ENCODE measurements around the gene CATSPER4. TPM values are rescaled to one million over a fixed set of nuclear protein-coding genes. Genes with fewer than 3 reads are reported as not detected.
A peak's percentile ranks its signal among the peaks of the same experiment; 100 is the strongest.

The CATSPER4 gene
- total RNA-seq, 2 experiments from 2014 or later: not detected

DNA sequence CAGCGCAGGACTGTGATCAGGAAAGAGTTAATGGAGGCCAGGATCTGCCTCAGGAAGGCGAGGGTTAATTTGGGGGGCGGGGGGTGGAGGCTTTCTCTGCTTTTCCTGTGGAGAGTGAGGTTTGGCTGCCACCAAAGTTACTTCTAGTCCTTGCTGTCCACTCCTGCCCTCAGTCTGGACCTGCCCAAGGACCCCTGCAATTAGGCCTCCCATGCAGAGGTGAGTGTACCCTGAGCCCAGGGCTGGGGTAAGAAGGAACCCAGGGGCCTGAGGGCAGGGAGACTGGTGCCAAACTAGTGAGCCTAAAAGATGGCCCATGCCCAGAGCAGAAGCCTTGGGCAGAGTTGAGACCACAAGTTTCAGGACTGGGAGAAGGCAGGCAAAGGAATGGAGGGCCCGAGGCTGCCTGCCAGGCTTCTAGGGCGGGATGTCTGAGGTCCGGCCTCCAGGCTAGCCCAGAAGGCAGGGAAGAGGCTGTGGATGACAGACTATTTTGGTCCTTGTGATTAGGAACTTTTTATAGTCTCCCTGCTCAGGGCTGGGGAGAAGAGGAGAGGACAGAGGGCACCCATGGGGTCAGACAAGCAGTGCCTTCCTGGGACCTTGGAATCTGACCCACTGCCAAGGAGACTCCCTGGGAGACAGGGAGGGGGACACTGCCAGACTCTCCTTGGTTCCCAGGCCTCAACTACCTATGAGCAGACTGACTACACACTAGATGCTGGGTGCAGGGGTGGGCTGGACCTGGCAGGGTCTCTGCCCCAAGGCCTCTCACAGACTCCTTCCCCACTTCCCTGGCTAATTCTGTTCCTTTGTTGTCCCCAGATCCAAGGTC lies 31.3 kb upstream of the CATSPER4 start, which contains the start of gene FAM110D:
FAM110D (plus strand) TSS at position 172 of the 835 bp plus-strand sequence. CDS start 2,213 bp downstream, outside the sequence.
- Mint-ChIP-seq H3K4me1 (ENCODE audit: low read depth) (peaks cover 4% of the 10 kb centered on the region), H3K27me3 (peaks cover 35% of the 10 kb centered on the region), H3K36me3 (no peaks in the 10 kb centered on the region), H3K4me3 (no peak within 1 kb of the TSS), H3K9me3 (no peaks in the 10 kb centered on the region), H3K27ac (no peak within 1 kb of the TSS)
- ChIA-PET CTCF (interaction anchor here (0.5 to 3.8 kb wide), 4 partner anchors 10 to 232 kb away, joined by 4 to 20 read pairs (median 8); partner anchors contain the start of gene ZNF593), POLR2A (no interaction called here)
- intact Hi-C loops (cut with micrococcal nuclease): no loop called here
- DNase-seq: no peak

DNA sequence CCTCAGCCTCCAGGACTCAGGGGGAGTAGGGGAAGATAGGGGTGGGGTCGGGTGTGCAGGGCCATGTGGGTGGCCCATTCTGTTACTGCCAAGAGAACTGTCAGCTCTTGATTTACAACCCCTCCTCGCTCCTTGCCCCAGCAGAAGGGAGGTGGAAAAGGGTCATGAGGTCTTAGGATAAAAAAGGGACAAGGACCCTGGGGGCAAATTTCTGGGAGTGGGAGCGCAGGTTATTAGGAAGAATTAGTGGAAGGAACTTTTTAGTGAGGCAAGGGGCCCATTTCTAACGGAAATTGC lies 30.7 kb upstream of the CATSPER4 start:
- no peaks in the 10 kb centered on the region for H3K36me3 Mint-ChIP-seq
- no peaks in the 10 kb centered on the region for H3K9me3 Mint-ChIP-seq
- POLR2A ChIA-PET: no interaction called here
- intact Hi-C loops (cut with micrococcal nuclease): loop anchor here (5.0 kb wide), 2 partner anchors 52 to 122 kb away; no protein-coding TSS in a partner anchor
- peaks cover 35% of the 10 kb centered on the region for H3K27me3 Mint-ChIP-seq
- H3K4me1 Mint-ChIP-seq (ENCODE audit: low read depth): peaks cover 6% of the 10 kb centered on the region
- no peak overlapping the region for H3K4me3 Mint-ChIP-seq
- CTCF ChIA-PET: interaction anchor here (1.3 to 3.3 kb wide), 2 partner anchors 10 to 15 kb away, joined by 4 to 12 read pairs; partner anchors contain the start of gene ZNF593
- no peak overlapping the region for H3K27ac Mint-ChIP-seq
- no peak for DNase-seq

DNA sequence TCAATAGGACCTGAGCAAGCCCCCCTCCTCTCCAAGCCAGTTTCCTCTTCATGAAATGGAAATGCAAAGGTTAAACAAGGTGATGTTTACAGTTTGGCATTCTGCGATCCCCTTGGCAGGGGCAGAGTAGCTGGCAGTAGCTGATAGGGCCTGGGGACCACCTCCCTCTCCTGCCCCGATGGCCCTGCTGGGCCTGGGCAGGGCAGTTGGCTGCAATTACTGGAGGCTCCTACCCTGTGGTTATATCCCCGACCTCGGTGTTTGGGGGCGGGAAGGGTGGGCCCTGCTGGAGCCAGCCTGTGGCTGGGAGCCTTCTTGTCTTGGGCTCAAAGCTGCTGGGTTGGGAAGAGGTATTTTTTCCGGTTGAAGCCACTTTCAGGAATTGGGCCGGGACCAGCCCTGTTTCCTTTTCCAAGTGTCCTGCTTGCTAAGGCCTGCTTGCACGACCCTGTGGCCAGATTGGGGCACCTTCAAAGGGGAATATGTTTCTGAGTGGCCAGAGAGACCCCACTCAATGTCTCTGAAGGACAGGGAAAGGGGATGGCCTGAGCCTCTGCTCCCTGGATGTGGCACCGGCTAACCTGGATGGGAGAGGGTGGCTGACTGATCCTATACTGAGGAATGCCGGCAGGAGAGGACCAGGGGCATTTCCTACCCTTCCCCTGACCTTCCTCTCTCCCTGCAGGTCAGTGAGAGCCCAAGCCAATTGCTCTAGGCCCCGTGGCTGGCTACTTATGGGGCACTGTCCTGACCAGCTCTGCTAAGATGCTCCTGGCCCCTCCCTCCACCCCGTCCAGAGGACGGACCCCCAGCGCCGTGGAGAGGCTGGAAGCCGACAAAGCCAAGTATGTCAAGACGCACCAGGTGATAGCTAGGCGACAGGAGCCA lies 29.6 kb upstream of the CATSPER4 start:
- peaks cover 33% of the 10 kb centered on the region for H3K27me3 Mint-ChIP-seq
- H3K4me1 Mint-ChIP-seq (ENCODE audit: low read depth): peaks cover 10% of the 10 kb centered on the region
- no peak overlapping the region for H3K27ac Mint-ChIP-seq
- intact Hi-C loops (cut with micrococcal nuclease): loop anchor here (5.0 kb wide), 2 partner anchors 53 to 123 kb away; no protein-coding TSS in a partner anchor
- POLR2A ChIA-PET: no interaction called here
- H3K4me3 Mint-ChIP-seq: no peak overlapping the region
- no peaks in the 10 kb centered on the region for H3K36me3 Mint-ChIP-seq
- no peaks in the 10 kb centered on the region for H3K9me3 Mint-ChIP-seq
- CTCF ChIA-PET: interaction anchor here (0.9 to 3.5 kb wide), 6 partner anchors 9 to 124 kb away, joined by 3 to 19 read pairs (median 4); partner anchors contain the start of genes CEP85 and ZNF593
- no peak for DNase-seq

DNA sequence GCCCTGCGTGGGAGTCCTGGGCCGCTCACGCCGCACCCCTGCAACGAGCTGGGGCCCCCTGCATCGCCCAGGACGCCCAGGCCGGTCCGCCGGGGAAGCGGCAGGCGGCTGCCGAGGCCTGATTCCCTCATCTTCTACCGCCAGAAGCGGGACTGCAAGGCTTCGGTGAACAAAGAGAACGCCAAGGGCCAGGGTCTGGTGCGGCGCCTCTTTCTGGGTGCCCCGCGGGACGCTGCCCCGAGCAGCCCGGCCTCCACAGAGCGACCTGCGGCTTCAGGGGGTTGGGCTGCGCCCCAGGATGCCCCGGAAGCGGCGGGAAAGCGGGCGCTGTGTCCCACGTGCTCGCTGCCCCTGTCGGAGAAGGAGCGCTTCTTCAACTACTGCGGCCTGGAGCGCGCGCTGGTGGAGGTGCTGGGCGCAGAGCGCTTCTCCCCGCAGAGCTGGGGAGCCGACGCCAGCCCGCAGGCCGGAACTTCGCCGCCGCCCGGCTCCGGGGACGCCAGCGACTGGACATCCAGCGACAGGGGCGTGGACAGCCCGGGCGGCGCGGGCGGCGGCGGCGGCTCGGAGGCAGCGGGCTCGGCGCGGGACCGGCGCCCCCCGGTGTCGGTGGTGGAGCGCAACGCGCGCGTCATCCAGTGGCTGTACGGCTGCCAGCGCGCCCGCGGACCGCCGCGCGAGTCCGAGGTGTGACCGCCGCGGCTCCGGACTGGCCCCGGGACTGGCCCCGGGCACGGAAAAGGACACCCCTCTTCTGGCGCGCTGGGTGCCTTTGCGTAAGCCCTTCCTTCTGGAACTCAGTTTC lies 28.8 kb upstream of the CATSPER4 start:
- Mint-ChIP-seq H3K4me3 (peak overlapping the region; percentile 24), H3K36me3 (no peaks in the 10 kb centered on the region), H3K4me1 (ENCODE audit: low read depth) (peaks cover 10% of the 10 kb centered on the region), H3K27ac (no peak overlapping the region), H3K27me3 (peaks cover 31% of the 10 kb centered on the region), H3K9me3 (no peaks in the 10 kb centered on the region)
- POLR2A ChIA-PET: no interaction called here
- peak; percentile 50 for DNase-seq
- intact Hi-C loops (cut with micrococcal nuclease): loop anchor here (5.0 kb wide), 2 partner anchors 54 to 124 kb away; no protein-coding TSS in a partner anchor
- CTCF ChIA-PET: interaction anchor here (0.6 to 3.5 kb wide), 6 partner anchors 17 to 125 kb away, joined by 3 to 19 read pairs (median 3); partner anchors contain the start of gene CEP85

DNA sequence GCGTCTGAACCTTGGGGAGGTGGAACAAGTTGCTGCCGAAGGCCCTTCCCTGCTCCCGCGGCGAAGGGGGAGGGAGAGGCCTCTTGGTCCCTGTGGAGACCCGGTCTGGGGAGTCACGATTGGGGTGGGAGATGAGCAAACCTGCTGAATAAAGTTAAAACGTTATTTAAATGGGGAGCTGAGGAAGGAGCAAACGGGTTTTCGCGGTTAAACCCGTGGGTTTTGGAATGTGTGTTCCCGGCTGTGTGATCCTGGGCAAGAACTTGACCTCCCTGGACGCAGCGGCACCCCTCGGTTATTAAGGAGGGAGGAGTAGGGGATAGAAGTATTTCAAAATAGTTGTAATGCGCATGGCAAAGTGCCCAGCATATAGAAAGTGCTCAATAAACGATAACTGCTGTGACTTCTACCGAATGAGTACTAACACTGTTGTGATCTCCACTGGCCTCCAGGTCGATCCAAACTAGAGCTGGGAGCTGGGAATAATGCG lies 28.1 kb upstream of the CATSPER4 start:
- Mint-ChIP-seq H3K36me3 (no peaks in the 10 kb centered on the region), H3K4me1 (ENCODE audit: low read depth) (peaks cover 10% of the 10 kb centered on the region), H3K4me3 (peak overlapping the region; percentile 24), H3K27me3 (peaks cover 29% of the 10 kb centered on the region), H3K9me3 (no peaks in the 10 kb centered on the region), H3K27ac (no peak overlapping the region)
- POLR2A ChIA-PET: no interaction called here
- CTCF ChIA-PET: interaction anchor here (0.6 to 3.5 kb wide), 4 partner anchors 18 to 57 kb away, joined by 3 to 19 read pairs (median 4); no protein-coding TSS in a partner anchor
- no peak for DNase-seq
- intact Hi-C loops (cut with micrococcal nuclease): loop anchor here (5.0 kb wide), 2 partner anchors 55 to 125 kb away; no protein-coding TSS in a partner anchor

DNA sequence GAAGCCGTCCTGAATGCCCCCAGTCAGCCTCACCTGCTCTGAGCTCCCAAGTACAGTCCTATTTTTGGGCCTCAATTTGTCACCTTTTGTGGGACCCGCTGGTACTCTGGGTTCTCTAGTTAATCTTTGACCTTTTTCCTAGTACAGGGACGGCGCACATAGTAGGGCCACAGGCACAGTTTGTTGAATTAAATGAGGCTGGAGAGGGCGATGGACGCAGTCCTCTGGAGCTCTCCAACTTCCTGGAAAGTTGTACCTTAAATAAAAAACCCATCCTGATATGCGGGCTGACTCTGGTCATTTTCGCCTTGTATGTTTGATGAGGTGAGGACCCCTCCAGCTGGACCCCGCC lies 26.7 kb upstream of the CATSPER4 start:
- peaks cover 10% of the 10 kb centered on the region for H3K4me1 Mint-ChIP-seq (ENCODE audit: low read depth)
- ChIA-PET CTCF (interaction anchor here (0.6 to 3.5 kb wide), 8 partner anchors 10 to 583 kb away, joined by 3 to 19 read pairs (median 3); no protein-coding TSS in a partner anchor), POLR2A (no interaction called here)
- peak overlapping the region; percentile 37 for H3K4me3 Mint-ChIP-seq
- DNase-seq: no peak
- H3K27ac Mint-ChIP-seq: no peak overlapping the region
- H3K36me3 Mint-ChIP-seq: no peaks in the 10 kb centered on the region
- peaks cover 23% of the 10 kb centered on the region for H3K27me3 Mint-ChIP-seq
- intact Hi-C loops (cut with micrococcal nuclease): loop anchor here (5.0 kb wide), 2 partner anchors 56 to 126 kb away; no protein-coding TSS in a partner anchor
- H3K9me3 Mint-ChIP-seq: no peaks in the 10 kb centered on the region

DNA sequence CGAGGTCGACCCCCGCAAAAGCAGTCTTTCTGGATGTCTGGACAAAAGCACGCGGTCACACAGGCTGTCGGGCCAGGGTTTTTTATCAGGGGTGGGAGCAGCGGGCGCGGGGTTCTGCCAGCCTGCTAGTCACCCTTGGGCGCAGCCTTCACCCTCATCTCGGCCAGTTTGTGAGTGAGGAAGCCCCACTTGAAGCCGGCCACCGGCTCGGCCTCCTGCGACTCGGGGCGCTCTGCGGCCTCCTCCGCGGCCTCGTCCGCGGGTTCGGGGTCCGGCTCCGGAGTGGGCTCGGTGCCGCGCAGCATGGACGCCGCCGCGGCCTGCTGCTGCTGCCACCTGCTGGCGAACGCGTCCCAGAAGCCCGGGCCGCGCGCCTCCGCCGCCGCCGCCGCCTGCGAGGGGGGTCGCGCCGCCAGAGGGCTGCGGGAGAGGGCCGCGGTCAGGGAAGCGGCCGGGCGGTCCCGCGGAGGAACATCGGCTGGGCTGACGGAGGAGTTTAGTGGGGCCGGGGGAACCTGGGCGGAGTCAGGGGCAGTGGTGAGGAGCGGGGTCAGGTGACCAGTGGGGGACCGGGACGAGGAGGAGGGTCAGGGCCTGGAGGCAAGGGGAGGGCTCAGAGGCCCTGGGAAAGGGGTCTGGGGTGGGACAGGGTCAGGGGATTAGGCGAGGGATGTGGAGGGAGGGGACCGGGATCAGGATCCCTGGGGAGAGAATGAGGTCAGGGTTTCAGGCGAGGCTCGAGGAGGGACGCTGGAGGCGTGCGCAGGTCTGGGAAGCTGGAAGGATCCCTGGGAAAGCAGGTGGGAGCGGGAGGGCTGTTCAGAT lies 26.2 kb upstream of the CATSPER4 start:
- intact Hi-C loops (cut with micrococcal nuclease): loop anchor here (5.0 kb wide), 2 partner anchors 57 to 127 kb away; no protein-coding TSS in a partner anchor
- Mint-ChIP-seq H3K27me3 (peaks cover 21% of the 10 kb centered on the region), H3K27ac (no peak overlapping the region), H3K9me3 (no peaks in the 10 kb centered on the region), H3K4me1 (ENCODE audit: low read depth) (peaks cover 11% of the 10 kb centered on the region), H3K4me3 (peak overlapping the region; percentile 25), H3K36me3 (no peaks in the 10 kb centered on the region)
- DNase-seq: peak; percentile 47
- CTCF ChIA-PET: interaction anchor here (0.7 to 3.5 kb wide), 8 partner anchors 9 to 269 kb away, joined by 3 to 19 read pairs (median 3); no protein-coding TSS in a partner anchor
- POLR2A ChIA-PET: no interaction called here

DNA sequence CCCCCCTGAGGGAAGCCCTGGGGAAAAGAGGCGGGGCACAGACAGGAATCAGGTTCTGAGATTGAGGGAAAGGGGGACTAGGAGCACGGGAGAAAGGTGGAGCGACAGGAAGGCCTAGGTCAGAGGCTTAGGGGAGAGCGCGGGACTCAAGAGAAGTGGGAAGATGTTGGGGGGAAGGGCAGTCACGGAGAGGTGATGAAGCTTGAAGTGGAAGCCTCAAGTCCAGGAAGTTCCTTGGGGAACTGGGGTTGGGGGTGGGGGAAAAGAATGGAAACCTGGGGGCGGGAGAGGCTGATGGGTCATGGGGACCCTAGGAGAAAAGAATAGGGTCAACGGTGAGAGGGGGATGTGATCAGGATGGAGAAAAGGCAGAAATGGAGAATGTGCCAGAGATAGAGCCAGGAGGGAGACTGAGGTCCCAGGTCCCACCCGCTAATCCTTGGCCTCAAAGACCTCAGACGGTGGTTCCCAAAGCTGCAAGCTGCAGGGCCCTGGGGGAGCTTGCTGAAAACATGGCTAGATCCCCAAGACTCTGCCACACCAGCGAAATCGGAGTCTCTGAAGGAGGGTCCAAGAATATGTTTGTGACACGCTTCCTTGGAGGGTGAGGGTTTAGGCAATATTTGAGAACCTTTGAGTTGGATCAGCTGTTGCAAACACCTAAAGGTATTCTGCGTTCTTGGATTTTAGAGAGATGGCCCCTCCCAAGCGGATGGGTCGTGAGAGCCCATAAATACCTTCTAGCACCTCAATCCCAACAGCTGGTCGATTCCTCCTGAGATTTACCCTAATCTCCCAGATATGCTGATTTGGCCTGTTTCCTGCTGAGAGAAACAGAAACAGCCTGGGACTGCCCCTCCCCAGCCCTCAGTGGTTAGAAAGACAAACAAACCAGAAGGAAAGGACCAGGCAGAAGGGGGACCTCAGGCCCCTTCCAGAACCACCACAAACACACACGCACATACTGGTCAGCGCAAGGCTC lies 25.2 kb upstream of the CATSPER4 start:
- Mint-ChIP-seq H3K27ac (no peak overlapping the region), H3K4me1 (ENCODE audit: low read depth) (peaks cover 14% of the 10 kb centered on the region), H3K9me3 (no peaks in the 10 kb centered on the region), H3K27me3 (peaks cover 15% of the 10 kb centered on the region), H3K4me3 (no peak overlapping the region), H3K36me3 (no peaks in the 10 kb centered on the region)
- ChIA-PET CTCF (interaction anchor here (0.6 to 1.7 kb wide), 5 partner anchors 38 to 157 kb away, joined by 3 to 6 read pairs (median 4); no protein-coding TSS in a partner anchor), POLR2A (no interaction called here)
- no peak for DNase-seq
- intact Hi-C loops (cut with micrococcal nuclease): loop anchor here (5.0 kb wide), 3 partner anchors 58 to 157 kb away; no protein-coding TSS in a partner anchor

DNA sequence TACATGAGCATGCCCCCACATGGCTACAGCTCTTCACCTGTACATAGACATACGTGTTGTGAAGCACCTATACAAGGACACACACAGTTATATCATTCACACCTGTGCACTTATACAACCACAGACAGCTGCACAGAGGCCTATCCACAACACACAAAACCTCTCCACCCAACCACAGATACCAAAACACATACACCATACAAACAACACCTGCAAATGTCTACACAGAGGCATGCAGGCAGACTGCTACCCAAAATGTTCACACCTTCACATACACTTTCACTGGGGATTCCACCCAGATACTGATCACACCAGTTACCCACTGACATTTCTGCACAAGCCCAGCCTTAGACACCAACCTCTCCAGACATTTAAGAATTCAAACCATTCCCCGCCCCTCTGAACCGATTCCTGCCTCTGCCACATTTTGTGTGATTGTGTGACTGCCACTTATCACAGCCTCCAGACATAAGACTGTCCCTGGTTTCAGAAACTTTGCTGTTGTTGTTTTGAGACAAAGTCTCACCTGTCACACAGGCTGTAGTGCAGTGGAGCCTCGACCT lies 23.6 kb upstream of the CATSPER4 start:
- Mint-ChIP-seq H3K4me1 (ENCODE audit: low read depth) (peaks cover 25% of the 10 kb centered on the region), H3K27ac (no peak overlapping the region), H3K9me3 (no peaks in the 10 kb centered on the region), H3K36me3 (peaks cover 2% of the 10 kb centered on the region), H3K27me3 (peaks cover 13% of the 10 kb centered on the region), H3K4me3 (no peak overlapping the region)
- no peak for DNase-seq
- ChIA-PET POLR2A (no interaction called here), CTCF (no interaction called here)
- intact Hi-C loops (cut with micrococcal nuclease): loop anchor here (5.0 kb wide), 1 partner anchor 156 kb away; no protein-coding TSS in a partner anchor
